ENCODE data around the gene KLHL15.

- TF ChIP-seq CTCF (IDR thresholded peaks at IDR 0.05) (no peak), POLR2AphosphoS5 (IDR thresholded peaks at IDR 0.05) (no peak)
These were observed 3.6 kb upstream of the KLHL15 start for GRCh38 chrX:24030597-24030996.
